ENCODE results near the gene DDR1. TPM values are rescaled to one million over a fixed set of nuclear protein-coding genes. Genes with fewer than 3 reads are reported as not detected.
A peak's percentile ranks its signal among the peaks of the same experiment; 100 is the strongest.

The DDR1 gene
- total RNA-seq, result 10 to 100 TPM; 13.9 to 23.1 (median 14.2) TPM

DNA sequence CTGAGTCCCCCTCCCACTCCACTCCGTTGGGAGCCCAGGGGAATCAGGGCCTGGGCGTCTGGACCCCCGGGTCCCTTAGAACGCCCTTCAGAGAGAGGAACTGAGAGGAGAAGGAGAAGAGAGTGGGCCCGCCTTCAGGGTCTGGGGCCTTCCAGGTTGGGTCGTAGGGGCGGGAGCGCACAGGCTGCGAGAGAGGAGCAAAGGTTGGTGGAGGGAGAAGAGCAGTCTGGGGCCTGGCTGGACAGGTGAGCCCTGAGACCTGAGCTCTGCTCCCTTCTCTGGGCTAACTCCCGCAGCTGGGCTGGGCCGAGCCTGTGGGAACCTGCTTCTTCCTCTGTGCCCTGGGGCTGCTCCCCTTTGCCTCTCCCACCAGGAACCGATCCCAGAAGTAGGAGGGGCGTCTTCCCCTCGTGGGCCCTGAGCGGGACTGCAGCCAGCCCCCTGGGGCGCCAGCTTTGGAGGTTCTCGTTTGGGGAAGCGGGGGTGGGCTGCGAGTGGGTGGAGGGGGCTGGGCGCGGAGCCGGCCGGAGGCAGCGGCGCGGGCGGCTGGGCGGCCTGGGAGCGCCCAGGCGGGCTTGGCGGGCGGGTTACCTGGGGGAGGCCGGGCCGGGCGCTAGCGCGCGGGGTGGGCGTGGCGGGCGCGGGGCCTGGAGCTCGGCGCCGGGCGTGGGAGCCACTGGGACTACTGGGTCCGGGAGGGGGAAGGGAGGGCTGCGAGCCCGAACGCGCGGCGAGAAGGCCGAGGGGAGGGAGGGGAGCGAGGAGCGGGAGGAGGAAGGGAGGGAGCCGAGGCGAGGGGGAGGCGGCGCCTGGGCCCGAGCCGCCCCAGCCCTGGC is at the start of gene DDR1:
DDR1 (plus strand) TSS at position 835 of the 836 bp plus-strand sequence. CDS start 4,211 bp downstream, outside the sequence.
- peaks cover 31% of the 10 kb centered on the region for H3K4me1 Mint-ChIP-seq (ENCODE audit: low read depth)
- ATAC-seq, result peak; percentile 73
- DNase-seq, result peak; percentile 44
- no peaks in the 10 kb centered on the region for H3K36me3 Mint-ChIP-seq (ENCODE audit: insufficient read depth)
- H3K4me3 Mint-ChIP-seq, result peak within 1 kb of the TSS; percentile 82
- H3K27me3 Mint-ChIP-seq (ENCODE audit: low read depth), result no peaks in the 10 kb centered on the region
- no peaks in the 10 kb centered on the region for H3K9me3 Mint-ChIP-seq

DNA sequence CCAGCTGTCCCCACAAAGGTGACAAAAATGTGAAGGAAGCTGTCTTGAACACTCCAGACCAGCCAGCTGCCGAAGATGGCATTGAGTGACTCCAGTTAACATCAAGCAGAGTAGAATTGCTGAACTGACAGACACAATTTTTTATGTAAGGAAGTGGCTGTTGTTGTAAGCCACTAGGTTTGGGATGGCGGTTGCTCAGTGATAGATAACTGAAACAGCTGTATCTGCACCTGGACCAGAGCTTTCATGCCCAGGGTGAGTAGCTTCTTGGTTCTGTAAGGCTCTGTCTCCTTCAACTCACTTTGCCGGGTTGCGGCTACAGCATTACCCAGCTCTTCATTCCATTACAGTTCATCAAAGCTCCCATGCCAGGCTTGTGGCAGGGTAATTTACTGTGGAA is 49.7 kb upstream of the DDR1 start:
- Mint-ChIP-seq H3K9me3 (no peaks in the 10 kb centered on the region), H3K4me1 (ENCODE audit: low read depth) (peaks cover 53% of the 10 kb centered on the region), H3K36me3 (ENCODE audit: insufficient read depth) (no peaks in the 10 kb centered on the region), H3K27me3 (ENCODE audit: low read depth) (no peaks in the 10 kb centered on the region), H3K4me3 (no peak overlapping the region)
- peak; percentile 35 to 38 for ATAC-seq
- no peak for DNase-seq

DNA sequence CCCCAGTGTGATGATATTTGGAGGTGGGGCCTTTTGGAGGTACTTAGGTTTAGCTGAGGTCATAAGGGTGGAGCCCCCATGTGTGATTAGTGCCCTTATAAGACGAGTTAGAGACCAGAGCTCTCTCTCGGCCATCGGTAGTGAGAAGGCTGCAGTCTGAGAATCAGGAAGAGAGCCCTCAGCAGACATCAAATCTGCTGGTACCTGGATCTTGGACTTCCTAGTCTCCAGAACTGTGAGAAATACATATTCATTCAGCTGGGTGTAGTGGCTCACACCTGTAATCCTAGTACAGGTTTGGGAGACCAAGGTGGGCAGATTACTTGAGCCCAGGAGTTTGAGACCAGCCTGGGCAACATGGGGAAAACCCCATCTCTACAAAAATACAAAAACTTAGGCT is 48.7 kb upstream of the DDR1 start:
- ATAC-seq, result no peak
- DNase-seq, result no peak
- no peaks in the 10 kb centered on the region for H3K27me3 Mint-ChIP-seq (ENCODE audit: low read depth)
- no peaks in the 10 kb centered on the region for H3K36me3 Mint-ChIP-seq (ENCODE audit: insufficient read depth)
- no peaks in the 10 kb centered on the region for H3K9me3 Mint-ChIP-seq
- H3K4me1 Mint-ChIP-seq (ENCODE audit: low read depth), result peaks cover 46% of the 10 kb centered on the region
- no peak overlapping the region for H3K4me3 Mint-ChIP-seq

DNA sequence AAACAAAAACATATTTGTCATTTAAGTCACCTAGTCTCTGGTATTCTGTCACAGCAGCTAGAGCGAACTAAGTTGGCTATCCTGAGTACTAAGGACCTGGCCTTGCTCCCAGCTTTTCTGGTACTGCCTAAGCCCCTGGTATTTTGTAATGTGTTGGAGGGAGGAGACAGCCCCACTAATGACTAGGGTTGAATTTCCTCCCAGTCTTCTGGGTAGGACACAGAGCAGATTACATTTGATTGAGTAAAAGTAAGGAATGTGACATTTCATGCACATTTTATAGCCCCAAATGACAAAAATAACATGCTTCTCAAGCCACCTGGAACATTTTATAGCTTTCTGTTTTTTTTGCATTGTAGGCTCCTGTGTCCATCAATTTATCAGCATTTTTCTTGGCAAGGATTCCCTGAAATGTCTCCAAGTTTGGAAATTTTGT is 47.9 kb upstream of the DDR1 start:
- no peak for ATAC-seq
- no peaks in the 10 kb centered on the region for H3K9me3 Mint-ChIP-seq
- H3K4me3 Mint-ChIP-seq, result no peak overlapping the region
- no peaks in the 10 kb centered on the region for H3K36me3 Mint-ChIP-seq (ENCODE audit: insufficient read depth)
- H3K27me3 Mint-ChIP-seq (ENCODE audit: low read depth), result no peaks in the 10 kb centered on the region
- no peak for DNase-seq
- H3K4me1 Mint-ChIP-seq (ENCODE audit: low read depth), result peaks cover 42% of the 10 kb centered on the region

DNA sequence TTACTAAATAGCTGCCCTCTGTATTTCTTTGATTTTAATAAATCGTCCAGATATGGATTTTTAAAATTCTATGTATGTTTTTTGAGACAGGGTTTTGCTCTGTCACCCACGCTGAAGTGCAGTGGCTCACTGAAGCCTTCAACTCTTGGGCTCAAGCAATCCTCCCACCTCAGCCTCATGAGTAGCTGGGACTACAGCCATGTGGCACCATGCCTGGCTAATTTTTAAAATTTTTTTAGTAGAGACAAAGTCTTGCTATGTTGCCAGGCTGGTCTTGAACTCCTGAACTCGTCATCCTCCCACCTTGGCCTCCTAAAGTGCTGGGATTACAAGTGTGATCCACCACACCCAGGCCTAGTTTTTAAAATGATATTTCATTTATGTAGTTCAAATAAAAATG is 47.4 kb upstream of the DDR1 start:
- no peaks in the 10 kb centered on the region for H3K27me3 Mint-ChIP-seq (ENCODE audit: low read depth)
- no peak for DNase-seq
- H3K9me3 Mint-ChIP-seq, result no peaks in the 10 kb centered on the region
- no peaks in the 10 kb centered on the region for H3K36me3 Mint-ChIP-seq (ENCODE audit: insufficient read depth)
- no peak for ATAC-seq
- no peak overlapping the region for H3K4me3 Mint-ChIP-seq
- H3K4me1 Mint-ChIP-seq (ENCODE audit: low read depth), result peaks cover 40% of the 10 kb centered on the region

DNA sequence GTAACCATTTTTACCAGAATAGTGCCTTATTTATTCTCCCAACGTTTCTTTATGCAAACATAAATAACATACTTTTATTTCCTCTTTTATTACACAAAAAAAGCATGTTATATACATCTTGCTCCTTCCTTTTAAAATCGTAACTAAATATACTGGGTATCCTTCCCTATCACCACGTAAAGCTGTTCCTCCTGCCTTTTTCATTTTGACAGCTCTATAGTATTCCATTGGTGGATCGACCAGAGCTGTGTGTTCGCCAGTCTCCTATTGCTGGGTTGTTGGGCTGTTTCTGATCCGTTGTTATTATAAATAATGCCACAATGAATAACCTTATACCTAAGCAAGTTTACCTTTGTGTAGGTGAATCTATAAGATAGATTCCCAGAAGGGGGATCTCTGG is 46.9 kb upstream of the DDR1 start:
- Mint-ChIP-seq H3K4me3 (no peak overlapping the region), H3K27me3 (ENCODE audit: low read depth) (no peaks in the 10 kb centered on the region), H3K4me1 (ENCODE audit: low read depth) (peaks cover 38% of the 10 kb centered on the region), H3K9me3 (no peaks in the 10 kb centered on the region), H3K36me3 (ENCODE audit: insufficient read depth) (no peaks in the 10 kb centered on the region)
- no peak for ATAC-seq
- no peak for DNase-seq

DNA sequence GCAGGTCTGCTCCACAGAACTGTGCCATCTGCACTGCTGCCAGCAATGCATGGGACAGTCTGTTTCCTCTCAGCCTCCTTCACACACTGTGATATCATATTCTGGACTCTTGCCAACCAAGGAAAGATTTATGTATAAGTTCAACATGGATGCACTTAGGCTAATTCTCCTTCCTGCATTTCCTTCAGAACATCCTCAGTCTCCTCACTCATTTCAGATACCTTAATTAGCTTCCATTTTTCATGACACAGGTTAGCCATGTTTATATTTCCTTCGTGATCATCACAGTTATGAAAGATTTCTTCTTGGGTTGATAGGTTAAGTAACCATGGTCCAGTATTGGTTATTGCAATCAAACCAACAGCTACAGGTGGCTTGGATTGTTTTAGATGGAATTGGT is 46.4 kb upstream of the DDR1 start:
- Mint-ChIP-seq H3K4me1 (ENCODE audit: low read depth) (peaks cover 34% of the 10 kb centered on the region), H3K36me3 (ENCODE audit: insufficient read depth) (no peaks in the 10 kb centered on the region), H3K4me3 (no peak overlapping the region), H3K9me3 (no peaks in the 10 kb centered on the region), H3K27me3 (ENCODE audit: low read depth) (no peaks in the 10 kb centered on the region)
- DNase-seq, result no peak
- ATAC-seq, result no peak

DNA sequence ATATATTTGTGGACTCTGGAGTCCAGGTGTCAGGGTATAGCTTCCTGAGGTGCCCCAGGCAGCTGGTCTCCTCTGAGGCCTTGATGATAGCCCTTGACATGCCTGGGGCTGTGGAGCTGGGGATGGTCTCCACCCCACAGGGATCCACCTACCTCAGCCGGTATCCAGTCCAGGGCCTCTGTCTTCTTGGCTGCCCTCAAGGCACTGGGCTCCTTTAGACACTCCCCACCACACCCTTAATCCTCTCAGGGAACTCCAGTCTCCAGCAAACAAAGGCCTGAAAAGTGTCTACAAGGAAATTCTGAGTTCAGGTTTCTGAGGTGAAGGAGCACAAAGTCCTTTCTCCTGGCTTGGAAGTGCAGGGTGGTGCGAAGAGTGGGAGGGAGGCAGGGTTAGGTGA is 44.6 kb upstream of the DDR1 start:
- no peak for DNase-seq
- H3K4me1 Mint-ChIP-seq (ENCODE audit: low read depth), result peaks cover 30% of the 10 kb centered on the region
- H3K9me3 Mint-ChIP-seq, result no peaks in the 10 kb centered on the region
- no peak for ATAC-seq
- no peaks in the 10 kb centered on the region for H3K27me3 Mint-ChIP-seq (ENCODE audit: low read depth)
- no peaks in the 10 kb centered on the region for H3K36me3 Mint-ChIP-seq (ENCODE audit: insufficient read depth)
- H3K4me3 Mint-ChIP-seq, result no peak overlapping the region

DNA sequence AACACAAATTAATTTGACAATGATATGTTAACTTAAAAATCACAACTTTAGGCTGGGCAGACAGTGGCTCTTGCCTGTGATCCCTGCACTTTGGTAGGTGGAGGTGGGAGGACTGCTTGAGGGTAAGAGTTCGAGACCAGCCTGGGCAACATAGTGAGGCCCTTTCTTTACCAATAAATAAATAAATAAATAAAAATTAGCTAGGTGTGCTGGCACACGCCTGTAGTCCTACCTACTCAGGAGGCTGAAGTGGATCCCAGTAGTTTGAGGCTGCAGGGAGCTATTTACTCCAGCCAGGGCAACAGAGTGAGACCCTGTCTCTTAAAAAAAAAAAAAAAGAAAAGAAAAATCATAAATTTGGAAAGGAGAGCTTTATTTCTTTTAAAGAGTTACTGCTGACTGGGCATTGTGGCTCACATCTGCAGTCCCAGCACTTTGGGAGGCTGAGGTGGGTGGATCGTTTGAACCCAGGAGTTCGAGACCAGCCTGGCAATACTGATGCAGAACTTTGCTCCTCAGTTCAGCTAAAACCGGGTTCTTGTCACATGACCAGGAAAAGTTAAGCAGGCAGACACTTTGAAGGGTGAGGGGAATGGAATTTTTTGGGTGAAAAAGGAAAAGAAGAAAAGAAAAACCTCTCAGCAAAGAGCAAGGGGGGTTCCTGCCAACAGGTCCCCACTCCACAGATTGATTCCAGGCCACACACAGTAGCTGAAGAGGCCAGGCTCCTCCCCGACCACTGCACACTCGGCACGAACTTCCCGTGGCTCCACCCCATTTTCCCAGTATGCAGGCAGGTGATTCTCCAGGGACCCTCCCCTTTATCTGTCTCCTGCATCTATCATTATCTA is 44.0 kb upstream of the DDR1 start:
- no peak for ATAC-seq
- Mint-ChIP-seq H3K27me3 (ENCODE audit: low read depth) (no peaks in the 10 kb centered on the region), H3K36me3 (ENCODE audit: insufficient read depth) (no peaks in the 10 kb centered on the region), H3K4me3 (no peak overlapping the region), H3K4me1 (ENCODE audit: low read depth) (peaks cover 24% of the 10 kb centered on the region), H3K9me3 (no peaks in the 10 kb centered on the region)
- no peak for DNase-seq

DNA sequence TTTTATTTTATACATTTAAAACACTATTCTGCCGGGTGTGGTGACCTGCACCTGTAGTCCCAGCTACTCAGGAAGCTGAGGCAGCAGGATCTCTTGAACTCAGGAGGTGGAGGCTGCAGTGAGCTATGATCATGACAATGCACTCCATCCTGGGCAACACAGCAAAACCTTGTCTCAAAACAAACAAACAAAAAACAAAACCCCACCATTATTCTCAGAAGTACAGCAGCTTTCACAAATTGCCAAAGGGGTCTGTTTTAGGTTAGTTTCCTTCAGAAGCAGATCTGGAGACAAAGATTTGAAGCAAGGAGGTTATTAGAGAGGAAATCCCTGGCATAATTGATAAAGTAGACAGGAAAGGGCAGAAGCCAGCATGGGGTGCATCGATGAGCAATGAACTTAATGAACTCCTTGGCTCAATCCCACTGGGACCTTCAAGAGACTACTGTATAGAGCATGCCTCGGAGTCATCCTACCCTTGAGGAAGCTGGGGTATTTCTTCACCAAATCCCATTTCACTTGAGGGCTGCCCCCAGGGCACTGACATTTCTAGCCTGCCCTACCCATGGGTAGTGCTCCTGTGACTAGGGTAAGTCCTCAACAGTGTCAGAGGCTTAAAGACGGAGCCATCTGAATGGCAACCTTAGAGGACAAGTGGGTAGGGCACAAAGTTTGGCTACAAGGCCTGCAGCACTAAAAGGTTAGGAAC is 43.2 kb upstream of the DDR1 start:
- ATAC-seq, result no peak
- no peaks in the 10 kb centered on the region for H3K9me3 Mint-ChIP-seq

DNA sequence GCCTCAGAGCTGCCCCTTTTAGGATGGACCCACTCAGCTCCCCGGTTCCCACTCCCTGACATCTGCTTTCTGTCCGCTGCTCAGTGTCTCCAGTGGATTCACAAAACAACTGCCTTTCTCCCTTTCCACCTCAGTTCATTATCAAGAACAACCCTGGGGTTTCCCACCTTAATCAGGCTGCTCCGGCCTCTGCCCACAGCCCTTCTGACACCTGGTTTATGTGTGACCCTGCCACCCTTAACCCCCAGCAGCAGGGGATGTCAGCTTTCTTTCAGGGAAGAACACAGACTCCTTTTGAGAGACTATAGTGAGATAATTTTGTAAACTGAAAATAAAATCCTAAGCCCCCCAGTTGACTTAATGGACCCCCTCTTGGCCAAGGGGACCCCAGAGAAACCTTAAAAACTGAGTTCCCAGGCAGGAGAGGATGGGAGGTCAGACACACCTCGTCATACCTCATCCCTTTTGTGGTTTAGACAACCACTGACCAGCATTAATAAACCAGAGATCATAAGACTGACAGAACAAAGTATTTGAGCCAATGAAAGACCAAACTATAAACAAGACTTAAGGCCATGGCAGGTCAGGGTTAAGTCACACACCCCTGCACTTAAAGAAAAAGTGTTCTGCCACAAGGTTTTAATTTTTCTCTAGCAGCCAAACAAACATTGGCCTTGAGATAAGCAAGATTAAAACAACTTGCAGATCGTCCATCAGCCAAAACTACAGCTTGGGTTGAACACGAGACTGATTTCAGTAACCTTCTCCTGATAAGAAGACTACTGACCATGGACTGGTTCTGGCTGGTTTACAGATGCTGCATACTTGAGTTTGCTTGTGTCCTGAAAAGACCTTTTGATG is 42.4 kb upstream of the DDR1 start:
- Mint-ChIP-seq H3K36me3 (ENCODE audit: insufficient read depth) (no peaks in the 10 kb centered on the region), H3K4me1 (ENCODE audit: low read depth) (peaks cover 22% of the 10 kb centered on the region), H3K4me3 (no peak overlapping the region), H3K27me3 (ENCODE audit: low read depth) (no peaks in the 10 kb centered on the region), H3K9me3 (no peaks in the 10 kb centered on the region)
- DNase-seq, result no peak
- no peak for ATAC-seq

More for the DNA sequence above, 43.2 kb upstream of the DDR1 start:
- Mint-ChIP-seq H3K27me3 (ENCODE audit: low read depth) (no peaks in the 10 kb centered on the region), H3K4me1 (ENCODE audit: low read depth) (peaks cover 22% of the 10 kb centered on the region), H3K36me3 (ENCODE audit: insufficient read depth) (no peaks in the 10 kb centered on the region), H3K4me3 (no peak overlapping the region)
- no peak for DNase-seq

DNA sequence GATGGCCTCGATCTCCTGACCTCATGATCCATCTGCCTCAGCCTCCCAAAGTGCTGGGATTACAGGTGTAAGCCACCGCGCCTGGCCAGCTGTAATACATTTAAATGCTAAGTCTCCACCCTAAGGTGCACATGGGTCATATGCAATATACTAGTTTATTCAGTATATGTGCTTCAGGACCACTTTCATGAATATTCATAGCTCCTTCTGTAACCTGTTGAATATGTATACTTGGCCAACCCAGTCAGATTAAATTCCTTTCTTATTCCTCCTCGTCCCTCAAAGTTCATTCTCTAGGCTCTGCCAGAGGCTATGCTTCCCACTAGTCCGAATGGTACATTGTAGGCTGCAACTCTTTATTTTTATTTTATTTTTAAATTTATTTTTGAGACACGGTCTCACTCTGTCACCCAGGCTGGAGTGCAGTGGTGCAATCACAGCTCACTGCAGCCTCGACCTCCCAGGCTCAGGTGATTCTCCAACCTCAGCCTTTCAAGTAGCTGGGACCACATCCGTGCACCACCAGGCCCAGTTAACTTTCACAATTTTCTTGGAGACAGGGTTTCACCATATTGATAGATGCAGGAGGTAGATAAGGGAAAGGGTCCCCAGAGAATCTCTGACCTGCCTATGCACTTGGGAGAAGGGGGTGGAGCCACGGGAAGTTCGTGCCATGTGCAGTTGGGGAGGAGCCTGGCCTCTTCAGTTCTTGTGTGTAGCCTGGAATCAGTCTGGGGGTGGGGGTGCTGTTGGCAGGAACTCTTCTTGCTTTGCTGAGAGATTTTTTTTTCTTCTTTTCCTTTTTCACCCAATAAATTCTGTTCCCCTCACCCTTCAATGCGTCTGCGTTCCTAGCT is 41.3 kb upstream of the DDR1 start:
- peaks cover 19% of the 10 kb centered on the region for H3K4me1 Mint-ChIP-seq (ENCODE audit: low read depth)
- no peaks in the 10 kb centered on the region for H3K9me3 Mint-ChIP-seq
- ATAC-seq (no peak), DNase-seq (no peak)
- no peaks in the 10 kb centered on the region for H3K36me3 Mint-ChIP-seq (ENCODE audit: insufficient read depth)
- no peaks in the 10 kb centered on the region for H3K27me3 Mint-ChIP-seq (ENCODE audit: low read depth)
- no peak overlapping the region for H3K4me3 Mint-ChIP-seq

DNA sequence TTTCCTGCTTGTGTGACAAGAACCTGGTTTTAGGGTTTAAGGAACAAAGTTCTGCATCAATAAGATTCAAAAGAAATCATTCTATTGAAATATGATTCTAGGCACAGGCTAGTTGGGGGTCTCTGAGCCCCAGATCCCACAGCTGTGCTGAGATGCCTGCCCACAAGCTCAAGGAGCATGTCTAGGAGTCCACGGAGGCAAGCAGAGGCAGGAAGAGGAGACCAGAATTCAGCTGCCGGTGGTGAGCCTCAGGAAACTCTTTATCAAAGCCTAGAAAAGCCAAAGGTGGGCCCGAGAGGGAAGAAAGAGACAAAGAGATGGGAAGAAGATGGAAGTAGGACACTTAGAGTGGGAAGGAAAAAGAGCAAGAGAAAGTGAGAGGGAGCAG is 40.7 kb upstream of the DDR1 start:
- Mint-ChIP-seq H3K27me3 (ENCODE audit: low read depth) (no peaks in the 10 kb centered on the region), H3K36me3 (ENCODE audit: insufficient read depth) (no peaks in the 10 kb centered on the region), H3K9me3 (no peaks in the 10 kb centered on the region), H3K4me1 (ENCODE audit: low read depth) (peaks cover 19% of the 10 kb centered on the region), H3K4me3 (no peak overlapping the region)
- DNase-seq, result no peak
- ATAC-seq, result no peak
